GM20431 (cell line): ENCODE results near the gene PLCL2.

Source experiments
- in situ Hi-C: fragments of 300-500 bp; cut with MseI, MboI; formaldehyde crosslinking; loops from one replicate; pipeline ENCODE4 v1.15.0; 2020; ENCODE audit warnings: low sequenced_read_pairs; ENCODE audit not compliant: unreplicated experiment

Gene PLCL2

GRCh38 chr3:16884748-16885592 lies at the start of gene PLCL2:
Gene PLCL2, plus strand, starts transcription at chr3:16884955. Its CDS starts 85 bp downstream, at chr3:16885040.
- in situ Hi-C loops: no loop called here

- in situ Hi-C loops: loop anchor here (25.0 kb wide), 1 partner anchor 201 kb away; no protein-coding TSS in a partner anchor
Observed at GRCh38 chr3:16836505-16837237, 48.1 kb upstream of the PLCL2 start.

DNA sequence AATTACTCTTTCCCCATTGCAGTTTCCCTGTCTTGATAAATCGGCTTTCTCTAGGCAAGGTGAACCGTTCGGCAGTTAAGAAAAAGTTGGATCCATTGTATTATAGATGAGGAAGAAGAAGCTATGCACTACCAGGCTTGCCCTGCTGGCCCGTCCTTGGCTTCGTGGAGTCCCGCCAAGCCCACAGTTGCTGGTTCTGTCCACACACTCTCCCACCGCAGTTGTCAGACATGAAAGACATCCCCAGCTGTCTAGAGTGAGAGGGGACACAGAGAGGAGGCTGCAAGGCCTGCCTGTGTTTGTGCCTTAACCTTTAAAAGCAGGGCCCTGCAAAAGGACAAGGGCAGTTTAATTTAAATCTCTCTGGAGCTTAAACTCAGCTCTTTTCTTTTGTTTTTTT lies 47.2 kb upstream of the PLCL2 start:
- in situ Hi-C loops: loop anchor here (25.0 kb wide), 1 partner anchor 200 kb away; no protein-coding TSS in a partner anchor

DNA sequence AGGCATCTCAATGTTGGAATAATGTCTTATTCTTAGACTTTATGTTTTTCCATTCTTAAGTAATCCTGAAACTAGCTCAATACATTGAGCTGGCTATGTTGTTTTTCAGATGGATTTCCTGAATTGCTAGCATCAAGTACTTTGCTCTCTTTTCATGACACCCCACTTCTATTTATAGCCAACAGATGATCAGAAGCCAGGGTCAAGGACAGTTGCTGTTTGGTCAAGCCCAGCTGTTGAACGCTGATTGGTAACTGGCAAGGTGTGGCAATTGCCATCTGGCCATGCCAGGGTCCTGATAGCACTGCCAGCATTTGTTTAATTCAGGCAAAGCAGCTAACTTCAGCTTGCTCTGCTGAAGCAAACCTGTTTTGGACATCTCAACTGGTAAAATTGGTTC lies 46.2 kb upstream of the PLCL2 start:
- in situ Hi-C loops: loop anchor here (25.0 kb wide), 1 partner anchor 199 kb away; no protein-coding TSS in a partner anchor

DNA sequence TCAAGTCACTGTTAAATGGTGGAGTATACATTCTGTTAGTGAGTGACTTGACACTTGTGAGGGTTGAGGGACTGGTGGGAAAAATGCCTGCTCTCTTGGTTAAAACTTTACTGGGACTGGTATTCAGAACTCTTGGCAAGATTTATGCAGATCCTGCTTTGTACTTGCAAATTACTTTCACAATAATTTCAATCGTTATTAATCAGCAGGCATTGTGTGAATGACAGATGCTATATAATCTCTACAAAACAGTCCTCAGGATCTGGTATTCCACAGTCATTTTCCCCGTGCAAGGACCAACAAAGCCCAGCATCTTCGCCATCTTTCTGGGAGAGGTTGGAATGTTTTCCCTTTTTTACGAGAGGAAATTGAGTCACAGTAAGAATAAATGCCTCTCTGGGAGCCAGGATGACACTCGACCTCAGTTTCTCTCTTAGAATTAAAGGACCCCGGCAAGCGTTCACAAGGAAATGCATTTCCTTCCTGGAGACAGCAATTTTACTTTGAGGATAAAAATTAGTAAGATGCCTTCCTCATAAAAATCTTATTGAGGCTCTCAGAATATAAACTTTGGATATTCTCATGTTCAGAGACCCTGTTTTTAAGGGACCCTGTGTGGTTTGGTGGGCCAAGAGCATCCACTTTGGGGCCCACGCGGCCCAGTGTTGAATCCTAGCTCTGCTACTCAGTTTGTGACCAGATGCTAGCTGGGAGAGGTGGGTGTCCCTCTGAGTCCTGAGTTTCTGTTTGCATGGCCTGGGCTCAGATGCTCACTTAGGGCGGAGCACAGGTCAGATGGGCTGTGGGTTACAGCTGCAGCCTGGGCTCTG lies 45.3 kb upstream of the PLCL2 start:
- in situ Hi-C loops: loop anchor here (25.0 kb wide), 1 partner anchor 198 kb away; no protein-coding TSS in a partner anchor

DNA sequence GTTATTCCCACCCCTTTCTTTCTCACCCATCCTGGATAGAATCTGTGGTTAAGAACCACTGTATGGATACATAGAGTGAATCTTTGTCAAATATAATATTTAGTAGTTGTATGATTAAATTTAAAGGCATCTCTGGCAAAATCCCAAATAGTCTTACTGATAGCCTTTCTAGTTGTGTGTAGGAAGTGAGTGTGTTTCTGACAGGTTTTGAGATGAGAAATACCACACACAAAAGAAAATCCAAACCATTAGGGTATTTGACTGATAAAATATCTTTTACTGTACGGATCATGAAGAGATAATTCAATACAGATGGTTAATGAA lies 44.7 kb upstream of the PLCL2 start:
- in situ Hi-C loops: loop anchor here (25.0 kb wide), 1 partner anchor 197 kb away; no protein-coding TSS in a partner anchor

DNA sequence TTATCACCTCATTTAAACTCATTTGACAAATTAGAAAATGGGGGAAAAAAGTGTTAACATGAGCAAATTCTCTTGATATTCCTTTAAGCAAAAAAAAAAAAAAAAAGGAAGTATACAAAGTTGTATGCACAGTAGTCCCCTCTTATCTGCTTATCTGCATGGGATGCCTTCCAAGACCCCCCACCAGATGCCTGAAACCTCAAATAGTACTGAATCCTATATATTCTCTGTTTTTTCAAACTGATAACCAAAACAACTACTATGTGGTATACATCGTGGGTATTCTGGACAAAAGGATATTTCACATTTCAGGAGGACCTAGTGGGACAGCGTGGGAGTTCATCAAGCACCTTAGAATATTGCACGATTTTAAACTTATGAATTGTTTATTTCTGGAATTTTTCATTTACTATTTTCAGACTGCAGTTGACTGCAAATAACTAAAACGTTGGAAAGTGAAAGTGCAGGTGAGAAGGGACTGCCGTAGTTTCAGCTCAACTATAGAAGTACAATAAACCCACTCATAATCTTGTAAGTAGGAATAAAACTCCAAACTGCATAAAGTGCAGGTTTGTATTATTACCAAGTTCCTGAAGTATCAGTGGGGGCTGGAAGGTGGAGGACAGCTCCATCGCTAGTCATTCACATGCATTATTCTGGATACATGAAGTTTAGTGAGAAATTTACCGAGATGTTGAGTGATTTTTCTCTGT lies 43.6 kb upstream of the PLCL2 start:
- in situ Hi-C loops: loop anchor here (25.0 kb wide), 1 partner anchor 196 kb away; no protein-coding TSS in a partner anchor

DNA sequence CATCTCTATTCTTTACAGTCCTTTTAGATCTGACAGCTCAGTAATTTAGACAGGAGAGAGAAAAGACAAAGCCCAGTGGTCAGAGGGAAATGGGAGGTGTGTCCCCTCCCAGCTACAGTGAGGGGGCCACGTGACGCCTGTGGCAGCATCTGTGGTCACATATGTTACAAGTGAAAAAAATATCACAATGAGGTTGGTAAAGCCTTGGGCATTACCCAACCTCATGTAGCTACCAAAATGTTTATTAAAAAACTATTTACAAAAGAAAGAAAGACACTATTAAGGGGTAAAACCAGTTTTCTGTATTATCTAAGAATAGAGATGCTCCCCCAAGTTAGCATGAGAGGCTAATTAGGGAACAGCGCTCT lies 42.9 kb upstream of the PLCL2 start:
- in situ Hi-C loops: loop anchor here (25.0 kb wide), 1 partner anchor 195 kb away; no protein-coding TSS in a partner anchor

DNA sequence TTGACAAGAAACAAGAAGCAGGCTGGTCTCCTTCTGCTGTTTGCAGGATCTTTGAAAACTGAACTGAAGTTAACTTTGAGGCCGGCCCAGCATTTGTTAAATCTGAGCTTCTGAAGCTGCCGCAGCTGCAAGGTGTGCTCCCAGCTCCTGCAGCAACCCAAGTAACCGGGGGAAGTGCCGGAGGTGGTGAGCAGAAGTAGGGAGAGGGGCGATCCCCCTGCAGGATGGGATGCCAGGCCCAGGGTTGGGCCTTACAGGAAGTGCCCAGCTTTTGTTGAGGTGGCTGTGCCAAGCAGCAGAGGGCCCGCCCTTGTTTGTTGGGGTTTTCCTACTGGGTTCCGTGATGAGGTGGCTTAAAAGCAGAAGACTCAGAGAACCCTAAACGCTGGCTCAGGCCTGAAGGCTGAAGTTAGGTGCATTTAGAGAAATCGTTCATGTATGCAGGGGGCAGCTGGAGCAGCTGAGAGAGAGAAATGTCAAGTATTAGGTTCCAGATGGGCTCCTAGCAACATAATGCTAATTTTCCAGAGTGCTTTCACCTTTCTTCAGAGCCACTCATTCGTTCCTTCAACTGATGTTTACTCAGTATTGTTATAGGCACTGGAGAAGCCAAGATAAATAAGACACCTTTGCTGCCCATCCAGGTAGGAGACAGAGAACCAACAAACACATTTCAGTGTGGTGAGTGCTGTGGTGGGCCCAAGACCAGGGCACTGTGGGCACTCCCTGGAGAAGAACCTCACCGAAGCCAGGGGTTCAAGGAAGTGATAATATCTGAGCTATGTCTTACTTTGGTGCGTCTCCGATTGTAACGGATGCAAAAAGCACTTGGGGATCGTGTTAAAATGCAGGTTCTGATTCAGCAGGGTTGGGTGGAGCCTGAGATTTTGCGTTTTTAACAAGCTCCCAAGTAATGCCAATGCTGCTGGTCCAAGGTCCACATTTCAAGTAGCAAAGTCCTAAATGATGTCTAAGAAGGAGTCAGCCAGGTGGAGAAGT lies 42.2 kb upstream of the PLCL2 start:
- in situ Hi-C loops: loop anchor here (25.0 kb wide), 1 partner anchor 195 kb away; no protein-coding TSS in a partner anchor

GRCh38 chr3:16844222-16844621 lies 40.5 kb upstream of the PLCL2 start:
- in situ Hi-C loops: loop anchor here (25.0 kb wide), 1 partner anchor 193 kb away; no protein-coding TSS in a partner anchor

DNA sequence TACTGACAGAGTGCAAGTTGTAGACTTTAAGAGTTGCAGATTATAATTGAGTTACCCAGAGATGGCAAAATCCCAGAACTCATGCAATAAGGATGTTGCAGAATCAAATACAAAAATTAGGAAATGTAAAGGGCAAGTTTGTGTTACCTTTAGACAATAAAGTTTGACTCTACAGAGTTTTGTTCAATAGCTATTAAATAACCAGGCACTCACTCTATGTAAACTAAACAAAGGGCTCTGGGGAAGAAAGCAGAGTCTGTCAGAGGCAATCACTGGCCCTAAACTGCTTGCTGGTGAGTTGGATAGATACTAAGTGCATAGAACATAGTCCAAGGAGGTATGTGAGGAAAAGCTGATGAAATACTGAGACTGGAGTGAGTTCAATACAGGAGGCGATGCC lies 40.0 kb upstream of the PLCL2 start:
- in situ Hi-C loops: loop anchor here (25.0 kb wide), 1 partner anchor 193 kb away; no protein-coding TSS in a partner anchor

DNA sequence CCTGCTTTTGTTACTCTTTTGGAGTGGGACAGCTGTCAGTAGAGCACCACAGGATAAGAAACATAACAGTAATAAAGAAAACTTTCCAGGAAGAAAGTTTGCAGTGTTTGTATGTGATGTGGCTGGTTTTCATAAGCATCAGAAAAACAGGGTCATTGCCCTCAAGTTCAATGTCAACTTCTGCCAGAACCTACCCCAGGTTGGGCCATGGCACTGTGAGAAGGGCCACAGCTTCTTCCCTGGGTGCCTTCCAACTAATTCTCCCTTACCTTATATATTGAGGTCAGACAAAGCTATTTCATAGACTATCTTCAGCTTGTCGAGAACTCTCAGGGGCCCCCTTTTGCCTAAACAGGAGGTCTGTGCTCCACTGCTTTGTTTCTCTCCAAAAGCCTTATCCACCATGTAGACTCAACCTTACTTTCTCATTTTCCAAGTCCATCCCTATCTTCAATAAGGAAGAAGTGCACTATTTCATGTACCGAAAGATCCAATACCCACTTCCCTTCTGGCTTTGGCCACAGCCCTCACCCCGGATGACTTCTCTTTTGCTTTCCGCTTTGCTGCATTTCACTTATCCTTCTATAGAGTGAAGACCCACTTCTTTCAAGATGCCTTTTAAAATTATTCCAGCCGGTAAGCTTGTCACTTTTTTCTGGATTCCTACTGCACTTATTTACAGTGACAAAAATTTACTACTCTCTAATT lies 38.2 kb upstream of the PLCL2 start:
- in situ Hi-C loops: loop anchor here (25.0 kb wide), 1 partner anchor 191 kb away; no protein-coding TSS in a partner anchor

DNA sequence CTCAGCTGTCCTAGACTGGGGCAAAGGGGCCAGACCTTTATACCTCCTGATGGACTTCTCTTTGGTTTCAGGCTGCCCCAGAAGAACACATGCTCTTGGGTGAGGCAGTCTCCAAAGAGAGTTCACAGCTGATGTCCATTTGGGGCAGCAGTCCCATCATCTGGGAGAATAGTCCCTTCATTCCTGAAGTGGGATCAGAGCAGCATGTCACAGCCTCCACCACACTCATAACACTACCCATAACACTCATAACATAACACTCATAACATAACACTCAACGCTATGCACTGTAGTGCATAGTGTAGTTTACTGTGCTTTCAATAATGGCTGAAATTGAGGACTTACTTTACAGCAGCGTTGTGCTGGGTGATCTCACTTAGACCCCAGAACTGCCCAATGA lies 36.7 kb upstream of the PLCL2 start:
- in situ Hi-C loops: loop anchor here (25.0 kb wide), 1 partner anchor 189 kb away; no protein-coding TSS in a partner anchor

- in situ Hi-C loops: loop anchor here (25.0 kb wide), 1 partner anchor 188 kb away; no protein-coding TSS in a partner anchor
Observed at GRCh38 chr3:16849229-16849628, 35.5 kb upstream of the PLCL2 start.

DNA sequence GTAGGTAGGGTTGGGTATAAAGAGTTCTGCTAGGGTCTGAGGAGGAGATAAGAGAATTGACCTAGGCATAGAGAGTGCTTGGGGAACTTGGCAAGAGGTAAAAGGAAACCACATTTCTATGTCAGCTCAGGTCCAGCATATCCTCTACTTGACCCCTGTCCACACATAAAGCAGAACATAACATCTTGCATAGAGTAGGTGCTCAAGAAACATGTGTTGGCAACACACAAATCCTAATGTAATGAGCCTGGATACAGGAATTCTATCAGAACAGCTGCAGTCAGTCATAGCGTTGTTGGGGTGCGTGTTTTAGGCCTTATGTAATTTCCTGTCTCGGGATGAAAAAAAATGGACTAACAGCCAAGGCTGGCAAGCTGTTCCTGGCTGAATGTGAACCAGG lies 35.0 kb upstream of the PLCL2 start:
- in situ Hi-C loops: loop anchor here (25.0 kb wide), 1 partner anchor 188 kb away; no protein-coding TSS in a partner anchor

DNA sequence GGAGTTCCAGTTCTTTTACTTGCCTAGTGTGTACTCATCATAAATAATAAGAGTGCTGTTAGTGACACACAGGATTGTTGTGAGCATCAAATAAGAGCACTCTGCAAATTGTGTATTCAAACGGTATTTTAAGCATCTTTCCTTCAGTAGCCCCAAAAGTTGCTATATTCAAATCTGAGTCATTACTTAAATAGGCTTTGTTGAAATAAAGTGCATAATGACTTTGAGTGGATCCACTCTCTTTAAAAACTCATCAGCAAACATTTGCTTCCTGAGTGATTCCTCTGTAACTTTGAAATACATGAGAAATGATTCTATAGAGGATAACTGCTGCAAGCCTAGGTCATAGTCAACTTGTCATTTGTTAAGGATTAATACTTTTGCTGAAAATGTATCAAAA lies 29.3 kb upstream of the PLCL2 start:
- in situ Hi-C loops: no loop called here

DNA sequence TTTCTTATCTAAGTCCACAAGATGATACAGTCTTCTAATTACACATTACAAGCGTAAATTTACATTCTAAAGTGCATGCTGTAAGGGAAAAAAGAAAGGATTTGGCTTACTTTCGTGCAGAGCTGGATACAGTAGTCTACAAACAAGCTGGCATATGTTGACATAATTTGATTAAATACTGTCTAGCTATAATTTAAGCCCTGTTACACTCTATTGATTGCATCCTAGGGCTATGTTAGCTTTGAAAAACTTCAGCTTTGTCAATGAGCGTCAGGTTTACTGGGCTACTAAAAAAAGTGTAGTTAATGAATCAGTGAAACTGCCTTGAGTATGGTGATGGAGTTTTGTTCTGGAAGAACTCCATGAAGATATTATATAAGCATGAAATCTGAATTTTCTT lies 24.5 kb upstream of the PLCL2 start:
- in situ Hi-C loops: no loop called here
